Measurements from ENCODE around the gene RHBDL2.

The RHBDL2 gene

DNA sequence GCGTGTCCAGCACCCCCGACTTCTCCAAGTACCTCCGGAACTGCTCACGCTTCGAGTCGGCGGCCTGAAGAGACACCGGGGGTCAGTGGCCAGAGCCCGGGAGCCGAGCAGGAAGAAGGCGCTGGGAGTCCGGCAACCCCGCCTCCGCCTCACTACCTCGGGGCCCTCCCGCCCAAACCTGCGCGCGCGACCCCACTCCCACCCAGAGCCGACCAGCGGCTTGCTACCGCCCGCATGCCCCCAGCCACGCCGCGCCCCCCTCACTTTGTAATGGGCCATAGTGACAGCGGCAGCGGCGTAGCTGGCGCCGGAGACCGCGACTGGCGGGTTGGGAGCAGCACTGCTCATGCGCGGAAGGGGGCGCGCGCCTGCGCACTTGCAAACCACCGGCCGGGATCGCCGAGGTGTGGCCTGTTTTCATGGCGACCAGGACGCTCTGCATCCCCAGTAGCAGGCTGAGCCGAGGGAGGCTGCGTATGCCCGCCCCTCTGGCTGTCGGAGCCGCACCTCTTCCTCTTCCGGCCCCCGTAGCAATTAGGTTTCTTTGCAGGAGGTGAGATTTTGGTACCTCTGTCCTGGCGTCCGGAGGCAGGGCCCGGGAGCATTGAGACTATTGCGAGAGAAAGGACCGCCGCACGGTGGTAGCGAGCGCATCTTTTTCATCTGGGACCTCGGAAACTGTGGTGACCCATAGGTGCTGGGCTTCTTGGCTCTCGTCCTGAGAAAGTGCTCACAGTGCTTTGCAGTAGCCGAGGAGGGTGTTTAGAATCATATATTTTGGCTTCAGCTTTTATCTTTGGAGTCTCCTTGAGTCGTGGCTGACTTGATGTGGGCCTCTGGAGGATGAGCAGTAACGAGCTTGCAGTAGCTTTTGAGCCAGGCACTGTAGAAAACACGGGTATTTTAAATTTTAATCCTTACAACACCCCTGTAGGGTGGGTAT, 68.3 kb downstream of the RHBDL2 start, which contains the start of gene MYCBP:
TSS of gene MYCBP (minus strand) at position 322 of the 943 bp plus-strand sequence. CDS start at position 279, 43 bp downstream.
- peak; percentile 89 for DNase-seq (ENCODE audit: extremely low read depth, low read depth)
- TF ChIP-seq, protein P1, sequence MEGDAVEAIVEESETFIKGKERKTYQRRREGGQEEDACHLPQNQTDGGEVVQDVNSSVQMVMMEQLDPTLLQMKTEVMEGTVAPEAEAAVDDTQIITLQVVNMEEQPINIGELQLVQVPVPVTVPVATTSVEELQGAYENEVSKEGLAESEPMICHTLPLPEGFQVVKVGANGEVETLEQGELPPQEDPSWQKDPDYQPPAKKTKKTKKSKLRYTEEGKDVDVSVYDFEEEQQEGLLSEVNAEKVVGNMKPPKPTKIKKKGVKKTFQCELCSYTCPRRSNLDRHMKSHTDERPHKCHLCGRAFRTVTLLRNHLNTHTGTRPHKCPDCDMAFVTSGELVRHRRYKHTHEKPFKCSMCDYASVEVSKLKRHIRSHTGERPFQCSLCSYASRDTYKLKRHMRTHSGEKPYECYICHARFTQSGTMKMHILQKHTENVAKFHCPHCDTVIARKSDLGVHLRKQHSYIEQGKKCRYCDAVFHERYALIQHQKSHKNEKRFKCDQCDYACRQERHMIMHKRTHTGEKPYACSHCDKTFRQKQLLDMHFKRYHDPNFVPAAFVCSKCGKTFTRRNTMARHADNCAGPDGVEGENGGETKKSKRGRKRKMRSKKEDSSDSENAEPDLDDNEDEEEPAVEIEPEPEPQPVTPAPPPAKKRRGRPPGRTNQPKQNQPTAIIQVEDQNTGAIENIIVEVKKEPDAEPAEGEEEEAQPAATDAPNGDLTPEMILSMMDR (IDR thresholded peaks at IDR 0.05; ENCODE audit: low read depth, low read length) = no peak; the same call in 1 of the 2 replicates

DNA sequence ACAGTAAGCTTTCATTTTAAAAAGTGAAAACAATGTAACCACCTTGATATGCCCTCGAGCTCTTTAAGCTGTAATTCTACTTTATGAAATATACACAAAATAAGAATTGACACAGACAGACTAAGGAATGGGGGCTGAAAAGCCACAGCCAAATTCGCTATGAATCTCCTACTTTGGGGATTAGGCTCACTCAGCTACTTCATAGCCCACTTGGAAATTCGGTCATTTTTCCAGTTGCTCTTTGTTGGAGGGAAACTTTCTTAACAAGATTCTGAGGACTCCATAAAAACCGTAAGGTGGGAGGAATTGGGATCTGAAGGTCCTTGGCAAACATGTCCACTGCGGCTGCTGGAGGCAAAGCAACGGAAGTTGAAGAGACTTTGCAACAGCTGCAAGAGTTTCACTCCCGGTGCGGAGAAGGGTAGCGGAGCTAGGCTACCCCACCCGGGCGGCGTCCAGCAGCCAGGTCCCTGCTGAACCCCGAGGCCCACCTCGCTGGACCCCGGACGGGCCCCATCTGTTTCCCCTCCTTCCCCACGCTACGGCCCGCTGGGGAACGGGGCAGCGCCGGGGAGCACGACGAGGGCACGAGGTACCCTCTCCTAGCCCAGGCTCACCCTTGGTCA, 69.1 kb downstream of the RHBDL2 start:
- DNase-seq (ENCODE audit: extremely low read depth, low read depth) = no peak
- TF ChIP-seq, protein P1 (IDR thresholded peaks at IDR 0.05; ENCODE audit: low read depth, low read length) = no peak

DNA sequence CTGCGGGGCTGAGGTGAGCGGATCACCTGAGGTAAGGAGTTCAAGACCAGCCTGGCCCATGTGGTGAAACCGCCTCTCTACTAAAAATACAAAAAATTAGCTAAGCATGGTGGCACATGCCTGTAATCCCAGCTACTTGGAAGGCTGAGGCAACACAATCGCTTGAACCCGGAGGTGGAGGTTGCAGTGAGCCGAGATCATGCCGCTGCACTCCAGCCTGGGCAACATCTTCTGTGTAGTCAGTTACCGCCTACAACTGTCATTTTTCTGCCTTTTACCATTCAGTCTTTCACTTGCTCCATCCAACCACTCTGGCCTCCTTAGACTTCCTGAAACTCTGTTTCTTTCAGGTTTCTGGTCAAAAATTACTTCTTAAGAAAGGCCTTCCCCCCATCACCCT, 70.6 kb downstream of the RHBDL2 start:
- no peak for DNase-seq (ENCODE audit: extremely low read depth, low read depth)
- TF ChIP-seq, protein P1 (IDR thresholded peaks at IDR 0.05; ENCODE audit: low read depth, low read length) = no peak

DNA sequence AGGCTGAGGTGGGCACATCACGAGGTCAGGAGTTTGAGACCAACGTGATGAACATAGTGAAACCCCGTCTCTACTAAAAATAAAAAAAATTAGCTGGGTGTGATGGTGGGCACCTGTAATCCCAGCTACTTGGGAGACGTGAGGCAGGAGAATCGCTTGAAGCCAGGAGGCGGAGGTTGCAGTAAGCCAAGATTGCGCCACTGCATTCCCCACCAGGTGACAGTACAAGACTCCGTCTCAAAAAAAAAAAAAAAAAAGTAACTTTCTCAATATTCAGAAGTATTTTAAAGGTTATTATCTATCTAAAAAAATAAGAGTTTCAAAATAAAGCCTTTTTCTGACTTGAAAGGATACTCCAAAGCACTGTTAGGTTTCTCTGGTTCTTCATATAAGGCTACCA, 74.4 kb downstream of the RHBDL2 start:
- no peak for DNase-seq (ENCODE audit: extremely low read depth, low read depth)
- TF ChIP-seq, protein P1 (IDR thresholded peaks at IDR 0.05; ENCODE audit: low read depth, low read length) = no peak

DNA sequence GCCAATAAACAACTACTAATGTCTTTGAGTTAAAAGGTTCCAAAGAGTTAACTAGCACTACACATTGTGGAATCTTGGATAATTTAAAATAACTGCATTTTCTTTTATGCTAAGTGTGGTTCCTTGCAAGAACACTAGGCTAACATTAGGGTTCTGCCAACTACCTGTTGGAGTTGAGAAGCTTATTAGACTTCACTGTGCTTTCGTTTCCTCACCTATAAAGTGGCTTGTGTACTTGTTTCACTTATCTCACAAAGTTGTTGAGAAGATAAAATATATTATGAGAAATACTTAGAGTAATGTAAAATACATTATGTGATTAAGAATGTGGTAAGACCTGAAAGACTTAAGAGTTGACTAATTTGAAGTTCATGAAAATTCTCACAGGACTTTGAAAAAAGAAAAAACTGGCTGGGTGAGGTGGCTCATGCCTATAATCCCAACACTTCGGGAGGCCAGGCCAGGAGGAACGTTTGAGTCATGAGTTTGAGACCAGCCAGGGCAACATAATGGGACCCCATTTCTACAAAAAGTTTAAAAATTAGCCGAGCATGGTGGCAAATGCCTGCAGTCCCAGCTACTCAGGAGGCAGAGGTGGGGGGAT, 76.4 kb downstream of the RHBDL2 start:
- no peak for DNase-seq (ENCODE audit: extremely low read depth, low read depth)
- TF ChIP-seq, protein P1 (IDR thresholded peaks at IDR 0.05; ENCODE audit: low read depth, low read length) = no peak

DNA sequence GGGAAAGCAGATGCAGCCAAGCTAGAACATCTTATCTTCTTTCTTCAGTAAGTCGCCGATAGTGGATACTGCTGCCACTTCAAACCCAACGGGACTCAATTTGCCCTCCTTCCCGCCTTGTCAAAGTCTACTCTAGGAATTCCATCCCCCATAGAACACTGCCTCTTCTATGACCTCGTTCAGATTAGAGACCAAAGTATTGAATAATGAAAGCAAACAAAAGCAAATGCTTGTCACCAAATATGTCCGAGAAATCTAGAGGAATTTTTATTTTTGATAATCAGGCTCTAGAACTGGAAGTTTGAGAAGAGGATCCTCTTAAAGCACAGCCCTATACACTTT, 81.2 kb downstream of the RHBDL2 start:
- no peak for DNase-seq (ENCODE audit: extremely low read depth, low read depth)

More for the DNA sequence above, 81.2 kb downstream of the RHBDL2 start:
- TF ChIP-seq, protein P1 (IDR thresholded peaks at IDR 0.05; ENCODE audit: low read depth, low read length) = no peak
